Measurements from ENCODE around the gene SPCS1.
"Not testable (repeated sequence)": the region's sequence is repeated elsewhere in the genome, so short reads cannot be mapped to it uniquely, and the experiment has no call there.

Gene SPCS1

DNA sequence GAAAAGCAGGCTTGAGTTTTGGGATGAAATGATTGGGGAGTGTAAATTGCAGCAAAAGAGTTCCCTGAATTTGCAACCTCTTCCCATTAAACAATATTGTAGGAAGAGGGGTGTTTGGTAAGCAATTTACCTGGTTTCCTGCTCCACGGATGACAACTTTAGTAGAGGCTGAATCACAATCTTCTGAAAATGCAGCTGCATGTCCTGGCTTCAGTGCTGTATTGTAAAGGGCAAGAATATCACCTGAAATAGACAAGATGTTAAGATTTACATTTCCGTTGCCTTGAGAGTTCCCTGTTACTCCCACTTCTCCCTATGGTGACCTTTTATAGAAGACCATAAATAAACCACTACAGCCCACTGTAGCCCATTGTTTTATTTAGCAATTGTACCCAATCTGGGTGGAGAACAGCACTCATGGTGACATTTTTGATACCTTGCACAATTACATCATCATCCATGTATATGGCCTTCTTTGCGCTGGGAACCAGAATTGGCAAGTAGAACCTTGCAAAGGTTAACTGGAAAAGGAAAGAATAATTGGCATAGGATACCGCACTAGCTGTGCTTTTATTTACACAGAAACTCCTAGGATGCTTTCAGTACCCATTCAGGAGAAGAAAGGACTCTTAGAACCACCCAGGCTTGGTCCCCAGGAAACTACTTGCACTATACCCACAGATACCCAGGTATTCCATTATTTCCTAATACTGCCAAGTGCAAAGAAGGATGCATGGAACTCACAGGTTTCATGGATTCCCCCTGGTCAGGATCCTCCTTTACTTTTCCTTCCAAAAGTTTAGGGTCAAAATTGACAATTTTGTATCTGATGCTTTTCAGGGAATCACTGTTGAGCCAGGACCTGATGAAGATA lies 9.9 kb upstream of the SPCS1 start:
- no peak for DNase-seq

- DNase-seq, result no peak
Measured at GRCh38 chr3:52696830-52697631, 8.9 kb upstream of the SPCS1 start.

- DNase-seq, result no peak
Measured at GRCh38 chr3:52697632-52697965, 8.3 kb upstream of the SPCS1 start.

DNA sequence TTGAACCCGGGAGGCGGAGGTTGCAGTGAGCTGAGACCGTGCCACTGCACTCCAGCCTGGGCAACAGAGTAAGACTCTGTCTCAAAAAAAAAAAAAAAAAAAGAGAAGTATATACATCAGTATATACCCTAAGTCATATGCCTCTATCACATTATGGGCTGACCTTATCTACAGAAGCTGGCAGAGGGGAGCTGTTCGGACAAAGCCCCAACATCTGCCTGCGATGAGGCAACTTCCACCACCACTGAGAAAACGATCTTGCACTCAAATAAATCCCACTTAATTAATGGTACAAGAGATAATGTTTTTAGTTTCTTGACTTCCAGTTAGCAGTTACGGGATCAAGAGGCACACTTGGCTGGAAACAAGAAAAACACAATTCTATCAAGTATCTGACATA lies 2.6 kb upstream of the SPCS1 start:
- DNase-seq, result peak; percentile 82

DNA sequence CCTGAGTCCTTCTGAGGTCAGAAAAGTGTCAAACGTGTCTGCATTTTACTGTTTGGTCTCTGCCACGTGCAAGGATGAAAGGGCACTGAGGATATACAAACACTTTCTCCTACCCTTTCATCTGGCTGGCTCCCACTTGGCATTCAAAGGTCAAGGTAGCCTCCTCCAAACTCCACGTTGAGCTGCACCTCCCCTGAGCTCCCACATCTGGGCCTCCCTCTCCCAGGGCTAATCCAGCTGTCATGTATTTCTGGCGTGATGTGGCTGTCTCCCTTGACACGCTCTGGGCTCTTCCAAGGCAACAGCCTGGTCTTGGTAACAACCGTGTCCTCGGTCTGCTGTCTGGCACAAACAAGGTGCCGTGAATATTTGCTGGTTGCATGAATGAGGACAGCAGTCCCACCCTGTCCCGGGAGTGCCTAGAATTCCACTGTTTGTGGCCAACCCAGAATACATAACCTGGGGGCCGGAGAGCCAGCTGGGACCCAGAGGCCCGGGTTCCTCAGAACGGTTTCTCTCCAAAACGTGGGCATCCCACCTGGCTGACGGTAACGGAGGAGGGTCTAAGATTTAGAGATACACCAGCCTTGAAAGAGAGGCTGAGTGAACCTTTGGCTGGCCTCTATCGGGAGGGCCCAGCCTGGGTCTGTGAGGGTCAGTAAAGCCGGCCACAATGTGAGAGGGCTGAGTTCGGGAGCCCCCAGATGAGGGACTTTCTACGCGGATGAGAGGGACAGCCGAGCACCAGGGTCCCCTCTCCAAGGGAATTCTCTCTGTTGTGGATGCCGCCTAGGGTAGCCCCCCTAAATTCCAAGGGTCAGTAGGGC lies 1.1 kb upstream of the SPCS1 start:
- peak; percentile 46 for DNase-seq

DNA sequence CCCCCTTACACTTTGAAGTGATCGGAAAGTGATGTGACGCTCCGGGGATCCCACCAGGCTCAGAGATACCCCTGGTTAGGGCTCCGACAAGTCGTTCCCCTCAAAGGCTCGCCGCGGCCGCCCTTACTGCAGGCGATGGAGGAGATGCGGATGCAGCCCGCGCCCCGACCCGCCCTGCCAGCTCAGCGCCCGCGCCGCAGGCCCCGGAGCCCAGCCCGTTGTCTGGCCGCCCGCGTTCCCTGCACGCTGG lies 543 bp upstream of the SPCS1 start:
- DNase-seq, result no peak

DNA sequence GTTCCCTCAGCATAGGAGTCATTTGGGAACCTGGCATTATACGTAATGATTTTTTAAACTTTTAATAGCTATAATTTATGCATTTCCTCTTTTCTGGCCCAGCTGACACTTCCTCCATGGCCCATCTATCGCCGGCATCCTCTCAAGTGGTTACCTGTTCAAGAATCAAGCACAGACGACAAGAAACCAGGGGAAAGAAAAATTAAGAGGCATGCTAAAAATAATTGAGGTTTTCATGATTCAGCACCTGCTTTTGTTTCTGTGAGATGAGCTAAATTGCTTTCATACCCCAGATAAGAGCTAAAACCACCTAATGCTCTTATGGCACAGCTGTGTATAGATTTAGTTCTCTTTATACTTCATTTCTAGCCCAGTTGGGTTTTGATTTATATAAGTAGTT lies 1.7 kb downstream of the SPCS1 start:
- DNase-seq, result no peak

DNA sequence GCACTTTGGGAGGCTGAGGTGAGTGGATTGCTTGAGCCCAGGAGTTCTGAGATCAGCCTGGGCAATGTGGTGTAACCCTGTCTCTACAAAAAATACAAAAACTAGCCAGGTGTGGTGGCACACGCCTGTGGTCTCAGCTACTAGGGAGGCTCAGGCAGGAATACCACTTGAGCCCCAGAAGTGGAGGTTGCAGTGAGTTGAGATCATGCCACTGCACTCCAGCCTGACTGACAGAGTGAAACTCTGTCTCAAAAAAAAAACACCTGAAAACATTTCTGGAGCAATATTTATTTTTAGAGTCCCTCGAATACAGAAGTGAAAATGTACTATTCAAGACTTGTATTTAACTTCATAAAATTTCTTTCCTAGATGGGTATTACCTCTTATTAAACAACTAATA lies 4.6 kb downstream of the SPCS1 start:
- DNase-seq, result no peak

DNA sequence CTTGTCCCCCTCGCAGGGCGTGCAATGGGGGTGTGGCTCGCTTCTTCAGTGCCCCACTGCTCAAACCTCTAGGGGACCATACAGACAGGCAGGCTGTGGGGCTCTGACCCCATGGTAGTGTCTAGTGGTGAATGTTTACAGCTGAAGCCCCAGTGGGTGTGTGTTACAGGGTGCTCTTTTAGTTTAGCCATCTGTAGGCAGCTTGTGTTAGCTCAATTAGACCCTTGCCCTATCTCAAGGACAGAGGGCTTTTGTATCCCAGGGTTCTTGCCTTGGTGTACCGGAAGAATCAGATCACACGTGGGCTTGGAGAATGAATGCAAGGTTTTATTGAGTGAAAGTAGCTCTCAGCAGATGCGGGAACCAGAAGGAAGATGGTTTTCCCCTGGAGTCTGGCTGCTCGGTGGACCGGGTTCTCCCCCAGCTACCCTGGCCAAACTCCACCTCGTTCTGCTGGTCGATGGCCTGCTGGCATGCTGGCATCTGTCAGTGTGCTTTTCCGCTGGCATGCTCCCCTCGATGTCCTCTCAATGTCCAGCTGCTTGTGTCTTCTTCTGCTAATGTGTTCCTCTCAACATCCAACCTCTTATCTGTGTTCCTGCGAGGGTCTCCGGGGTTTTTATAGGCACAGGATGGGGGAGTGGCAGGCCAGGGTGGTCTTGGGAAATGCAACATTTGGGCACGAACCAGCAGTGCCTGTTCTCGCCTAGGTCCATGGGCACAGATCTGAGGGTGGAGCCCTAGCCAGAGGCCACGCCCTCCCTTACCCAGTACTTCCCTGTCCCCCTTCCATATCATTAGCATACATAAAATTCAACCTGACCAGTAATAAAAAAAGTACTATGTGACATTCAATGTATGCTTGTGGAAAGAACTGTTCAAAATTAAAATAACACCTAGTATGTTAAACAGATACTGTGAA lies 6.6 kb downstream of the SPCS1 start:
- no peak for DNase-seq

- no peak for DNase-seq
Measured at GRCh38 chr3:52714335-52715302, 8.7 kb downstream of the SPCS1 start.

- DNase-seq, result no peak
Measured at GRCh38 chr3:52715714-52716305, 9.9 kb downstream of the SPCS1 start.

GRCh38 chr3:52719618-52720017 lies 13.7 kb downstream of the SPCS1 start:
- no peak for DNase-seq

DNA sequence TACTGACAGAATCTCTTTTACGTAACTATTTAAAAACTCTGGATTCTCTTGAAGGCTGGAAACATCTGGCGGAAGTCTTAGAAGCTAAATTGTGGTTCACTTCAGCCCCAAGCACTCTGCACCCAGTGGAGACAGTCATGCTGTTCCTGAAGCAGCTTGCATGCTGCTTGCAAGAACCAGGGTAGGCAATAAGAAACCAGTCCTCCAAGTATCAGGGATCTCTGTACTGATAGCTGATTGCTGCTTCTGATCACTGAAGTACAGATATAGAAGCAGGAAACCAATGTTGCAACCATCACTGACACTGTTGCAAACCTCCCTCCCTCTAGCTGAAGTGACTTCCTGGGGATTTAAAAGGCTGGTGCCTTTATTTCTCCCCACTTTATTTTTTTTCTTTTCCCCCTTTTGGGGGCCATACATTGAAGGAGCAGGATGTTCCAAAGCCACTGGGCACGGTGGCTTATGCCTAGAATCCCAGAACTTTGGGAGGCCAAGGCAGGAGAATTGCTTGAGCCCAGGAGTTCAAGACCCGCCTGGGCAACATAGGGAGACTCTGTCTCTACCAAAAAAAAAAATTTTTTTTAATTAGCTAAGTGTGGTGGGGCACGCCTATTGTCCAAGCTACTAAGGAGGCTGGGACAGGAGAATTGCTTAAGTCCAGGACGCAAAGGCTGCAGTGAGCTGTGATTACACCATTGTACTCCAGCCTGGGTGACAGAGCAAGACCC lies 15.3 kb downstream of the SPCS1 start:
- DNase-seq, result peak; percentile 79

- DNase-seq, result no peak
Measured at GRCh38 chr3:52721730-52722008, 15.8 kb downstream of the SPCS1 start.

GRCh38 chr3:52722491-52722890 lies 16.6 kb downstream of the SPCS1 start:
- no peak for DNase-seq

GRCh38 chr3:52723935-52724334 lies 18.0 kb downstream of the SPCS1 start:
- DNase-seq, result no peak

DNA sequence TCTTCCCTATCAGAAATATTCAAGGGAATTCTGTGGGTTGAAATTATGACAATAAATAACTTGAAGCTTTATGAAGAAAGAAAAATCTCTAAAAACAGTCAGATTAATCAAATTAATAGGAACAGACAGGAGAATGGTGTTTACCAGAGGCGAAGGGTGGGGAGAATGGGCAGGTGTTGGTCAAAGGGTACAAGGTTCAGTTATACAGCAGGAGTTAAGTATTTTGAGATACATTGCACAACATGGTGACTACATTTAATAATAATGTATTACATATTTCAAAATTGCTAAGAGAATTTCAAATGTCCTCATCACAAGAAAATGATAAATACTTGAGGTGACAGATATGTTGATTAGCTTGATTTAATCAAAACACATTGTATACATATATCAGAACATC lies 18.6 kb downstream of the SPCS1 start:
- DNase-seq, result no peak

DNA sequence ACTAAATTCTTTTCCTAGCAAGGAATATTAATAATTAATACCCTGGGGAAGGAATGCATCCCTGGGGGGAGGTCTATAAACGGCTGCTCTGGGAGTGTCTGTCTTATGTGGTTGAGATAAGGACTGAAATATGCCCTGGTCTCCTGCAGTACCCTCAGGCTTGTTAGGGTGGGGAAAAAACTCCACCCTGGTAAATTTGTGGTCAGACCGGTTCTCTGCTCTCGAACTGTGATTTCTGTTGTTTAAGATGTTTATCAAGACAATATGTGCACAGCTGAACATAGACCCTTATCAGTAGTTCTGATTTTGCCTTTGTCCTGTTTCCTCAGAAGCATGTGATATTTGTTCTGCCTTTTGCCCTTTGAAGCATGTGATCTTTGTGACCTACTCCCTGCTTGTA lies 22.8 kb downstream of the SPCS1 start:
- DNase-seq, result not testable (repeated sequence)

- DNase-seq, result no peak
Measured at GRCh38 chr3:52730681-52731080, 24.8 kb downstream of the SPCS1 start.

DNA sequence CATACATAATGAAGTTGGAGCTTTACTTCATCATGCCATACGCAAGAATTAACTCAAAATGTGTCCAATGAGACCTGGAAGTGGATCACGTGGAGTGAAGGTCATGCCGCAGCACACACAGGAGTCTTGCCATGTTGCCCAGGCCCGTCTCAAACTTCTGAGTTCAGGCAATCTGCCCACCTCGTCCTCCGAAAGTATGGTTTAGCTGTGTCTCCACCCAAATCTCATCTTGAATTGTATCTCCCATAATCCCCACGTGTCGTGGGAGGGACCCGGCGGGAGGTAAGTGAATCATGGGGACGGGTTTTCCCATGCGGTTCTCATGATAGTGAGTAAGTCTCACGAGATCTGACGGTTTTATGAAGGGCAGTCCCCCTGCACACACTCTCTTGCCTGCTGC lies 25.7 kb downstream of the SPCS1 start:
- DNase-seq, result no peak

Data from hematopoietic multipotent progenitor cell treated with erythropoietin and hydrocortisone succinate and interleukin-3 and kit ligand, for 6 days (in vitro differentiated cells).